ENCODE results near the gene CYP4B1. TPM values are rescaled to one million over a fixed set of nuclear protein-coding genes. Genes with fewer than 3 reads are reported as not detected.

Gene CYP4B1
- total and polyA plus RNA-seq, 2 experiments from 2014 or later = not detected

DNA sequence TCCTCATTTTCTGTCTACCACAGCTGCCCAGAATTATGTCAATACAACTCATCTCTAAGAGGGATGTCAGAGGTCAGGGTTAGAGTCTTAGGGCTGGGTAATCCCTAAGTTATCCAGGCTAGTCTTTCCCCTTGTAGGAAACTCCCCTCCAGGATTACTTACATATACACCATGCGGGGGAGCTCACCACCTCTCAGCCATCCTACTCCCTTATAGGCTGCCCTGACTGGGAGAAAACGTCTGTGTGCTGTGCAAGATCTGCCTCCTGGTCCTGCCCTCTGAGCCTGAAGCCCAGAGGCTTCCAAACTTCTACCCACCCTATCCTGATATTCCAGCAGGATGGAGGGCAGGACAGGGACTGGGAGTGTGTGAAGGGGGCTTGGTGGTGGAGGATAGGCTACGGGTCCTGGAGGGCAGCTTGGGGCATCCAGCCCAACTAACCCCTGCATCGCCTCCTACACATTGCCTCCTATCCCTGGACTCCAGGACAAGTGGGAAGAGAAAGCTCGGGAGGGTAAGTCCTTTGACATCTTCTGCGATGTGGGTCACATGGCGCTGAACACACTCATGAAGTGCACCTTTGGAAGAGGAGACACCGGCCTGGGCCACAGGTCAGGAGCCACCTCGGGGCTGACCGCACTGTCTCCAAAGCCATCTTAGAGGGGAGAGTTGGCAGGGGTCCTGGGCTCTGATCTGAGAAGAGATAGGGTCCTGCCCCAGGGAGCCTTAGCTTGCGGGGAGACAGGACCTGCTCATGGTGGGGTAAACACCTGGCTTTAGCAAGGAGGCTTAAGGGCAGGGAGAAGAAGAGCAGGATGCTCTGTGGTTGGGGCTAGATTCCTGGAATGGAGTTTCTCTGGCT lies 14.4 kb downstream of the CYP4B1 start:
- DNase-seq (ENCODE audit: low read depth in 1 of 2, low spot score in 1 of 2) = no peak
- H3K27me3 ChIP-seq = no peaks in the 10 kb centered on the region

DNA sequence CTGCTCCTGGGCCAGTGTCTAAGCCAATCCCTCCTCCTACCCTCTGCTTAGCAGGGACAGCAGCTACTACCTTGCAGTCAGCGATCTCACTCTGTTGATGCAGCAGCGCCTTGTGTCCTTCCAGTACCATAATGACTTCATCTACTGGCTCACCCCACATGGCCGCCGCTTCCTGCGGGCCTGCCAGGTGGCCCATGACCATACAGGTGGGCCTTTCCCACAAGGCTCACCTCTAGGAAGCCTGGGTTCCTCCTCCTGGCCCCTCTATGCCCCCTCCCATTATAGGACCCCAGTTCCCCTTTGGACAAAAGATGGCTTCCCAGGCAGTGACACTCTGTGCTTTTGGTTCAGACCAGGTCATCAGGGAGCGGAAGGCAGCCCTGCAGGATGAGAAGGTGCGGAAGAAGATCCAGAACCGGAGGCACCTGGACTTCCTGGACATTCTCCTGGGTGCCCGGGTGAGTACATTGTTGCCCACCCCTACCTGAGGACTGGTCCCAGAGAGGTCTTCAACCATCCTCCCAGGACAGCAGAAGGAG lies 15.1 kb downstream of the CYP4B1 start:
- H3K27ac ChIP-seq = no peak overlapping the region
- DNase-seq (ENCODE audit: low read depth in 1 of 2, low spot score in 1 of 2) = no peak
- H3K4me1 ChIP-seq (ENCODE audit: low read depth) = no peaks in the 10 kb centered on the region
- H3K4me3 ChIP-seq = no peak overlapping the region
- H3K27me3 ChIP-seq = no peaks in the 10 kb centered on the region
- TF ChIP-seq, protein P1, sequence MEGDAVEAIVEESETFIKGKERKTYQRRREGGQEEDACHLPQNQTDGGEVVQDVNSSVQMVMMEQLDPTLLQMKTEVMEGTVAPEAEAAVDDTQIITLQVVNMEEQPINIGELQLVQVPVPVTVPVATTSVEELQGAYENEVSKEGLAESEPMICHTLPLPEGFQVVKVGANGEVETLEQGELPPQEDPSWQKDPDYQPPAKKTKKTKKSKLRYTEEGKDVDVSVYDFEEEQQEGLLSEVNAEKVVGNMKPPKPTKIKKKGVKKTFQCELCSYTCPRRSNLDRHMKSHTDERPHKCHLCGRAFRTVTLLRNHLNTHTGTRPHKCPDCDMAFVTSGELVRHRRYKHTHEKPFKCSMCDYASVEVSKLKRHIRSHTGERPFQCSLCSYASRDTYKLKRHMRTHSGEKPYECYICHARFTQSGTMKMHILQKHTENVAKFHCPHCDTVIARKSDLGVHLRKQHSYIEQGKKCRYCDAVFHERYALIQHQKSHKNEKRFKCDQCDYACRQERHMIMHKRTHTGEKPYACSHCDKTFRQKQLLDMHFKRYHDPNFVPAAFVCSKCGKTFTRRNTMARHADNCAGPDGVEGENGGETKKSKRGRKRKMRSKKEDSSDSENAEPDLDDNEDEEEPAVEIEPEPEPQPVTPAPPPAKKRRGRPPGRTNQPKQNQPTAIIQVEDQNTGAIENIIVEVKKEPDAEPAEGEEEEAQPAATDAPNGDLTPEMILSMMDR (IDR thresholded peaks at IDR 0.05; ENCODE audit: low read depth, low read length) = no peak
- no peaks in the 10 kb centered on the region for H3K36me3 ChIP-seq
- H3K9me3 ChIP-seq (ENCODE audit: low read depth) = no peaks in the 10 kb centered on the region

More for the DNA sequence above, 14.4 kb downstream of the CYP4B1 start:
- Histone ChIP-seq H3K36me3 (no peaks in the 10 kb centered on the region), H3K4me3 (no peak overlapping the region), H3K27ac (no peak overlapping the region), H3K4me1 (ENCODE audit: low read depth) (no peaks in the 10 kb centered on the region), H3K9me3 (ENCODE audit: low read depth) (no peaks in the 10 kb centered on the region)
- TF ChIP-seq, protein P1 (IDR thresholded peaks at IDR 0.05; ENCODE audit: low read depth, low read length) = no peak

DNA sequence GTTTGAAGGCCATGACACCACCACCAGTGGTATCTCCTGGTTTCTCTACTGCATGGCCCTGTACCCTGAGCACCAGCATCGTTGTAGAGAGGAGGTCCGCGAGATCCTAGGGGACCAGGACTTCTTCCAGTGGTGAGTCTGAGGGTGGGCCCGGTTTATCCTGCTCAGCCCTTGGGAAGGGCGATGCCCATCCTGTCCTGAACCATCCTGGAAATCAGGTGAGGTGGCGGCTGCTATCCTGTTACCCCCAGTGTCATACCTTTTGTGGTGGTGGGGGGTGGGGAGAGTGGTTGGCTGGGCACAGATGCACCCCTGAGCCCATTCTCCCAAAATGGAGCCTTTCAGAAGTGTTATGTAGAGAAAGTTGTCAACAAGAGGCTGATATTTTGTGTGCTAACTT lies 16.3 kb downstream of the CYP4B1 start:
- H3K9me3 ChIP-seq (ENCODE audit: low read depth) = no peaks in the 10 kb centered on the region
- no peaks in the 10 kb centered on the region for H3K36me3 ChIP-seq
- TF ChIP-seq, protein P1 (IDR thresholded peaks at IDR 0.05; ENCODE audit: low read depth, low read length) = no peak

DNA sequence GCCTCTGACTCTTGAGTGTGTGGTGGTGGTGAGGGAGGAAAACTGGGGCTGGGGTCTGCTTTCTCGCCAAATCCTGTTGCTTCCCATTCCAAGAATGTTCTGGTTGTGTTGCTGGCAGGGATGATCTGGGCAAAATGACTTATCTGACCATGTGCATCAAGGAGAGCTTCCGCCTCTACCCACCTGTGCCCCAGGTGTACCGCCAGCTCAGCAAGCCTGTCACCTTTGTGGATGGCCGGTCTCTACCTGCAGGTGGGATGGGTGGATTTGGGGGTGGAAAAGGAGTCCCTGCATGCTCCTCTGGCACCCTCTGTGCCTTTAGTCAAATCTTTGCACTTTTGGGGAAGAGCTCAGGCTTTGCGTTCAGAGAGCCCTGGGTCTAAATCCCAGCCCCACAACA lies 18.1 kb downstream of the CYP4B1 start:
- H3K27ac ChIP-seq = no peak overlapping the region
- no peaks in the 10 kb centered on the region for H3K4me1 ChIP-seq (ENCODE audit: low read depth)
- no peaks in the 10 kb centered on the region for H3K27me3 ChIP-seq
- no peak for DNase-seq (ENCODE audit: low read depth in 1 of 2, low spot score in 1 of 2)
- no peak overlapping the region for H3K4me3 ChIP-seq
- no peaks in the 10 kb centered on the region for H3K36me3 ChIP-seq
- TF ChIP-seq, protein P1 (IDR thresholded peaks at IDR 0.05; ENCODE audit: low read depth, low read length) = no peak
- H3K9me3 ChIP-seq (ENCODE audit: low read depth) = no peaks in the 10 kb centered on the region

More for the DNA sequence above, 16.3 kb downstream of the CYP4B1 start:
- no peak overlapping the region for H3K4me3 ChIP-seq
- no peak for DNase-seq (ENCODE audit: low read depth in 1 of 2, low spot score in 1 of 2)
- H3K27ac ChIP-seq = no peak overlapping the region
- H3K4me1 ChIP-seq (ENCODE audit: low read depth) = no peaks in the 10 kb centered on the region
- H3K27me3 ChIP-seq = no peaks in the 10 kb centered on the region

DNA sequence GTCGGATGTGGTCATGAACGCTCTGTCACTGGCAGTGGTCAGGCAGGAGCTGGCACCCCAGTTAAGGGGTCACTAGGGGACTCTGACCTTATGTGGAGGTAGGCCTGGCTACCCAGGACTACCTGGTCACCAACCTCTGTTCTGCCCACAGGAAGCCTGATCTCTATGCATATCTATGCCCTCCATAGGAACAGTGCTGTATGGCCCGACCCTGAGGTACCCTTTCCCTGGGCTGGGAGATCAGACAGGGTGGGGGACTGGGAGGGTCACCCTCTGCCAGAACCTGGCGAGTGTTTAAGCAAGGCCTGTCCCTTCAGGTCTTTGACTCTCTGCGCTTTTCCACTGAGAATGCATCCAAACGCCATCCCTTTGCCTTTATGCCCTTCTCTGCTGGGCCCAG lies 19.0 kb downstream of the CYP4B1 start:
- Histone ChIP-seq H3K4me1 (ENCODE audit: low read depth) (no peaks in the 10 kb centered on the region), H3K9me3 (ENCODE audit: low read depth) (no peaks in the 10 kb centered on the region), H3K36me3 (no peaks in the 10 kb centered on the region), H3K4me3 (no peak overlapping the region), H3K27me3 (no peaks in the 10 kb centered on the region), H3K27ac (no peak overlapping the region)
- TF ChIP-seq, protein P1 (IDR thresholded peaks at IDR 0.05; ENCODE audit: low read depth, low read length) = no peak
- no peak for DNase-seq (ENCODE audit: low read depth in 1 of 2, low spot score in 1 of 2)

Measured in cardiac muscle cell (in vitro differentiated cells and primary cell).